ENCODE data around the gene SAMD11.

Gene SAMD11

DNA sequence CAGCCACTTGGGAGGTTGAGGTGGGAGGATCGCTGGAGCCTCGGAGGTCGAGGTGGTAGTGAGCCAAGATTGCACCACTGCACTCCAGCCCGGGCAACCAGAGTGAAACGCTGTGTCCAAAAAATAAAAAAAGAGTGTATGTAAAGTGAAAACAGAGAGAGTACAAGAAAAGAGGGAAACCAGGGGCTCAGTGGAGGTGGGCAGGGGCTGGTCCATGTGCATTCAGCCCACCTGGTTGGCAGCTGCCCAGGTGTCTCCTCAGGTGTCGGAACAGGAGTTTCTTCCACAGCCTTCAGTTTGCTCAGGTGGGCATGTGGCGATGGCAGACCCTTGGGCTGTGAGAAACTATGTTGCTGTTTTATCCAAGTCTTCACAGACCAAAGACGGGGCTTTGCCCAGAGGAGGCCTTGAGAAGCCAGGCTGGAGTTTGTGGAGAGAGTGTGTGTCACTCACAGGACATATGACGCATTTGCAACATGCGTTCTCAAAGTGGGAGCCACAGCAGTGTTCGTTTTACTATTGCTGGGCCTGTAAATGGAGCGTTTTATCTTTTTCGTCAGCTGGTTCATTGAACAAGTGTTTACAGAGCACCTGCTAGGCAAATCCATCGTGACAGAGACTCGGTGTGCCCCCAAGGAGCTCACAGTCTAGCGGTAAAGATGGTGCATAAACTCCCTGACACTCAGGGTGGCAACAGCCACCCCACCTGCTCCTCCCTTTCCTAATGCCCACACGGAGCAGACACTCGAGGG lies 22.4 kb upstream of the SAMD11 start:
- TF ChIP-seq, protein P1, sequence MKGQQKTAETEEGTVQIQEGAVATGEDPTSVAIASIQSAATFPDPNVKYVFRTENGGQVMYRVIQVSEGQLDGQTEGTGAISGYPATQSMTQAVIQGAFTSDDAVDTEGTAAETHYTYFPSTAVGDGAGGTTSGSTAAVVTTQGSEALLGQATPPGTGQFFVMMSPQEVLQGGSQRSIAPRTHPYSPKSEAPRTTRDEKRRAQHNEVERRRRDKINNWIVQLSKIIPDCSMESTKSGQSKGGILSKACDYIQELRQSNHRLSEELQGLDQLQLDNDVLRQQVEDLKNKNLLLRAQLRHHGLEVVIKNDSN (IDR thresholded peaks at IDR 0.05): no peak
- no peak for TF ChIP-seq EP300 (IDR thresholded peaks at IDR 0.05; ENCODE audit: borderline replicate concordance)
- no peak for TF ChIP-seq ZBTB7A (IDR thresholded peaks at IDR 0.05; ENCODE audit: low read depth)
- TF ChIP-seq CEBPB (IDR thresholded peaks at IDR 0.05): no peak
- no peak for TF ChIP-seq RAD21 (IDR thresholded peaks at IDR 0.05; ENCODE audit: low read depth)
- TF ChIP-seq TAF1 (IDR thresholded peaks at IDR 0.05; ENCODE audit: low read depth): no peak
- TF ChIP-seq, protein P2, sequence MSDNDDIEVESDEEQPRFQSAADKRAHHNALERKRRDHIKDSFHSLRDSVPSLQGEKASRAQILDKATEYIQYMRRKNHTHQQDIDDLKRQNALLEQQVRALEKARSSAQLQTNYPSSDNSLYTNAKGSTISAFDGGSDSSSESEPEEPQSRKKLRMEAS (IDR thresholded peaks at IDR 0.05): no peak
- TF ChIP-seq, protein P3, sequence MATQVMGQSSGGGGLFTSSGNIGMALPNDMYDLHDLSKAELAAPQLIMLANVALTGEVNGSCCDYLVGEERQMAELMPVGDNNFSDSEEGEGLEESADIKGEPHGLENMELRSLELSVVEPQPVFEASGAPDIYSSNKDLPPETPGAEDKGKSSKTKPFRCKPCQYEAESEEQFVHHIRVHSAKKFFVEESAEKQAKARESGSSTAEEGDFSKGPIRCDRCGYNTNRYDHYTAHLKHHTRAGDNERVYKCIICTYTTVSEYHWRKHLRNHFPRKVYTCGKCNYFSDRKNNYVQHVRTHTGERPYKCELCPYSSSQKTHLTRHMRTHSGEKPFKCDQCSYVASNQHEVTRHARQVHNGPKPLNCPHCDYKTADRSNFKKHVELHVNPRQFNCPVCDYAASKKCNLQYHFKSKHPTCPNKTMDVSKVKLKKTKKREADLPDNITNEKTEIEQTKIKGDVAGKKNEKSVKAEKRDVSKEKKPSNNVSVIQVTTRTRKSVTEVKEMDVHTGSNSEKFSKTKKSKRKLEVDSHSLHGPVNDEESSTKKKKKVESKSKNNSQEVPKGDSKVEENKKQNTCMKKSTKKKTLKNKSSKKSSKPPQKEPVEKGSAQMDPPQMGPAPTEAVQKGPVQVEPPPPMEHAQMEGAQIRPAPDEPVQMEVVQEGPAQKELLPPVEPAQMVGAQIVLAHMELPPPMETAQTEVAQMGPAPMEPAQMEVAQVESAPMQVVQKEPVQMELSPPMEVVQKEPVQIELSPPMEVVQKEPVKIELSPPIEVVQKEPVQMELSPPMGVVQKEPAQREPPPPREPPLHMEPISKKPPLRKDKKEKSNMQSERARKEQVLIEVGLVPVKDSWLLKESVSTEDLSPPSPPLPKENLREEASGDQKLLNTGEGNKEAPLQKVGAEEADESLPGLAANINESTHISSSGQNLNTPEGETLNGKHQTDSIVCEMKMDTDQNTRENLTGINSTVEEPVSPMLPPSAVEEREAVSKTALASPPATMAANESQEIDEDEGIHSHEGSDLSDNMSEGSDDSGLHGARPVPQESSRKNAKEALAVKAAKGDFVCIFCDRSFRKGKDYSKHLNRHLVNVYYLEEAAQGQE (IDR thresholded peaks at IDR 0.05; ENCODE audit: low read depth): no peak
- TF ChIP-seq FOXM1 (IDR thresholded peaks at IDR 0.05; ENCODE audit: borderline replicate concordance, low read depth): no peak
- TF ChIP-seq YY1 (IDR thresholded peaks at IDR 0.05; ENCODE audit: low read depth): no peak
- TF ChIP-seq TCF12 (IDR thresholded peaks at IDR 0.05; ENCODE audit: low read depth): no peak

DNA sequence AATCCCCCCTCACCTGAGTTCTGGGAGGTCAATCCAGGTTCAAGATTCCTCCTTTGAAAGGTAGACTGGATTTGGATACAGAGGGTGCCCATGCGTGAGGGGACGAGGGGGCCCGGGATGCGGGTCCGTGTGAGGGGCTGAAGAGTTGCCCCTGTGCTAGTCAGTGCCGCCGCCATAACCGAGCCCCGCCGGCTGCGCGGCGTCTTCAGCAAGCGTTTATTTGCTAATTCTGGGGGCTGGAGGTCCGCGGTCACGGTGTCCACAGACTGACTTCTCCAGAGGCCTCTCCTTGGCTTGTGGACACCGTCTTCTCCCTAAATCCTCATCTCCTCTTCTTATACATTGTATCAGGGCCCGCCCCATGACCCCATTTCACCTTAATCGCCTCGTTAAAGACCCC lies 20.9 kb upstream of the SAMD11 start:
- TF ChIP-seq, protein P3 (IDR thresholded peaks at IDR 0.05; ENCODE audit: low read depth): no peak
- TF ChIP-seq FOXM1 (IDR thresholded peaks at IDR 0.05; ENCODE audit: borderline replicate concordance, low read depth) (no peak), TEAD4 (IDR thresholded peaks at IDR 0.05) (no peak), ZBTB7A (IDR thresholded peaks at IDR 0.05; ENCODE audit: low read depth) (no peak), EGR1 (IDR thresholded peaks at IDR 0.05) (no peak), YY1 (IDR thresholded peaks at IDR 0.05; ENCODE audit: low read depth) (no peak), CEBPB (IDR thresholded peaks at IDR 0.05) (no peak), EP300 (IDR thresholded peaks at IDR 0.05; ENCODE audit: borderline replicate concordance) (no peak), NFIC (IDR thresholded peaks at IDR 0.05) (no peak), TAF1 (IDR thresholded peaks at IDR 0.05; ENCODE audit: low read depth) (no peak), TCF12 (IDR thresholded peaks at IDR 0.05; ENCODE audit: low read depth) (no peak), CREB1 (IDR thresholded peaks at IDR 0.05; ENCODE audit: low read depth) (no peak)
- TF ChIP-seq, protein P2 (IDR thresholded peaks at IDR 0.05): no peak
- TF ChIP-seq, protein P1 (IDR thresholded peaks at IDR 0.05): no peak

DNA sequence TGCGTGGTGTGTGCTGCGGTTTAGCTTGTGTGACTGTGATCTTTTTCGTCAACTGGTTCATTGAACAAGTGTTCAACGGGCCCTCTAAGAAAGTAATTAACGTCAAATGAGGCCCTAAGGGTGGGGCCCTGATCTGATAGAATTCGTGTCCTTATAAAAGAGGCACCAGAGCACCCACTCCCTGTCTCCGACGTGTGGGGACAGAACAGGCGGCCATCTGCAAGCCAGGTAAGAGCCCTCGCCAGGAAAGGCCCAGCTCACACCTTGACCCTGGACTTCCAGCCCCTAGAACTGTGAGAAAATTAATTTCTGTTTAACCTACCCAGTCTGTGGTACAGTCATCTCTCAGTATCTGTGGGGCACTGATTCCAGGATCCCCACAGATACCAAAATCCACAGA lies 20.4 kb upstream of the SAMD11 start:
- no peak for TF ChIP-seq TEAD4 (IDR thresholded peaks at IDR 0.05)
- TF ChIP-seq FOXM1 (IDR thresholded peaks at IDR 0.05; ENCODE audit: borderline replicate concordance, low read depth): no peak
- no peak for TF ChIP-seq CREB1 (IDR thresholded peaks at IDR 0.05; ENCODE audit: low read depth)
- no peak for TF ChIP-seq EP300 (IDR thresholded peaks at IDR 0.05; ENCODE audit: borderline replicate concordance)
- TF ChIP-seq TCF12 (IDR thresholded peaks at IDR 0.05; ENCODE audit: low read depth): no peak
- TF ChIP-seq, protein P2 (IDR thresholded peaks at IDR 0.05): no peak
- TF ChIP-seq, protein P1 (IDR thresholded peaks at IDR 0.05): no peak
- no peak for TF ChIP-seq TAF1 (IDR thresholded peaks at IDR 0.05; ENCODE audit: low read depth)
- no peak for TF ChIP-seq CEBPB (IDR thresholded peaks at IDR 0.05)
- no peak for TF ChIP-seq EGR1 (IDR thresholded peaks at IDR 0.05)
- TF ChIP-seq NFIC (IDR thresholded peaks at IDR 0.05): no peak
- TF ChIP-seq, protein P3 (IDR thresholded peaks at IDR 0.05; ENCODE audit: low read depth): no peak
- no peak for TF ChIP-seq RAD21 (IDR thresholded peaks at IDR 0.05; ENCODE audit: low read depth)
- TF ChIP-seq YY1 (IDR thresholded peaks at IDR 0.05; ENCODE audit: low read depth): no peak
- TF ChIP-seq ZBTB7A (IDR thresholded peaks at IDR 0.05; ENCODE audit: low read depth): no peak
